ENCODE results near the gene SLC38A2.

DNA sequence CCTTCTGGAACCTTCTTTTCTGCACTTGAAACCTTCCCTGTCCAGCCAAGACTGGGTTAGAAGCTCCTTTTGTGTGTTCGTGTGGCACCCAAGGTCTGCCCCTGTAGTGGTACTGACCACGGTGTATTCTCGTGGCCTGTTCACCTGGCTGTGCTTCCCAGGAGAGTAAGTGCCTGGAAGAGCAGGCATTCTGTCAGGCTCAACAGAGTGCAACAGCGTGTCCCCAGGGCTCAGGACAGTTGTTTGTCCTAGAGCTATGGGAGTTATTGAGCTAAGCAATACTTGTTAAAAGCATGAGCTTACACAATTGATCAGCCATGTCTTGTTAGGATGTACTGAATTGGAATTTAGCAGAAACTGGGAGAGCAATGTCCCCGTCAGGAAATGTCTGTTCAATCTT, 12.9 kb upstream of the SLC38A2 start:
- TF ChIP-seq CTCF (IDR thresholded peaks at IDR 0.05): no peak
- TF ChIP-seq POLR2AphosphoS5 (IDR thresholded peaks at IDR 0.05): no peak
- TF ChIP-seq POLR2A (IDR thresholded peaks at IDR 0.05): no peak
